A549 (cell line): ENCODE results near the gene CHCHD6. TPM values are rescaled to one million over a fixed set of nuclear protein-coding genes. Genes with fewer than 3 reads are reported as not detected.

Experiments
- ATAC-seq, 2 experiments: fragments of 200-7000 bp in 1 of 2; fragments of >200 bp in 1 of 2; cut with Nextera tagmentation in 1 of 2; cut with Tn5 transposase in 1 of 2; 3 replicates each; pipeline versions ENCODE4 v1.8.0 to v1.9.1; 2018 to 2020; ENCODE audit warnings: mild to moderate bottlenecking in 1 of 2, moderate library complexity in 1 of 2
- CTCF ChIA-PET: fragments of 300-600 bp; sonication (Branson Sonifier 250); formaldehyde crosslinking; extraction: SDS; loops from one replicate; lab custom pipeline; 2021; ENCODE audit warnings: antibody characterized with exemption, inconsistent platforms; lab: Yijun Ruan, JAX
- POLR2A ChIA-PET: fragments of 350-600 bp; formaldehyde crosslinking; extraction: SDS; loops from one replicate; lab custom pipeline; 2021; ENCODE audit warnings: antibody characterized with exemption, inconsistent platforms; lab: Yijun Ruan, JAX
- DNase-seq, 2 experiments: peaks; one replicate each; pipeline versions ENCODE4 v3.0.0 to v3.0.0-alpha.2; 2011 to 2016; ENCODE audit warnings: low read depth in 1 of 2, low spot score in 1 of 2
- FAIRE-seq: peaks from 2 replicates; lab custom pipeline; 2011; peaks lifted over from hg19 to GRCh38; lab: Jason Lieb, UNC
- H3K27ac ChIP-seq, 2 experiments: fragments of >200 bp; sonication (Bioruptor Twin); formaldehyde crosslinking; 3 replicates each; pipeline ENCODE4 v1.5.1; 2016 to 2017
- H3K4me1 ChIP-seq: fragments of >200 bp; sonication (Bioruptor Twin); formaldehyde crosslinking; 3 replicates; pipeline ENCODE4 v1.6.1; 2016
- H3K4me2 ChIP-seq: fragments of >200 bp; sonication (Bioruptor Twin); formaldehyde crosslinking; 3 replicates; pipeline ENCODE4 v1.6.1; 2016
- H3K4me3 ChIP-seq: fragments of >200 bp; sonication (Bioruptor Twin); formaldehyde crosslinking; 3 replicates; pipeline ENCODE4 v1.5.1; 2016
- H3K9me3 ChIP-seq: fragments of >200 bp; sonication (Bioruptor Twin); formaldehyde crosslinking; 3 replicates; pipeline ENCODE4 v1.6.1; 2016
- CBX2 ChIP-seq: fragments of 200-600 bp; sonication (generic); IDR thresholded peaks from 2 replicates; pipeline ENCODE4 v1.6.1; 2016; ENCODE audit warnings: low read depth, mild to moderate bottlenecking, borderline replicate concordance
- CHD2 ChIP-seq: fragments of 150-350 bp; IDR thresholded peaks from 2 replicates; pipeline ENCODE4 v1.6.1; 2014; ENCODE audit warnings: low read length; ENCODE audit not compliant: partially characterized antibody
- E2F6 ChIP-seq: IDR thresholded peaks from 2 replicates; pipeline ENCODE4 v1.6.1; 2012; ENCODE audit warnings: low read depth, borderline replicate concordance
- ESRRA ChIP-seq: fragments of 150-350 bp; IDR thresholded peaks from 2 replicates; pipeline ENCODE4 v1.6.1; 2014; ENCODE audit warnings: mild to moderate bottlenecking, low read length, borderline replicate concordance
- FOSL2 ChIP-seq, 2 experiments: fragments of 450-650 bp in 1 of 2; fragments of >200 bp in 1 of 2; sonication (Bioruptor Twin) in 1 of 2; formaldehyde crosslinking; IDR thresholded peaks; 2 replicates each; pipeline versions ENCODE4 v1.5.0 to v1.6.1; 2016 to 2020; ENCODE audit warnings: mild to moderate bottlenecking in 1 of 2, moderate library complexity in 1 of 2
- GATA3 ChIP-seq: IDR thresholded peaks from 2 replicates; pipeline ENCODE4 v1.6.1; 2012; ENCODE audit warnings: borderline replicate concordance
- HOXA7 ChIP-seq: fragments of 250-450 bp; sonication (Bioruptor Pico); IDR thresholded peaks from 2 replicates; pipeline ENCODE4 v1.5.0; 2020; ENCODE audit warnings: mild to moderate bottlenecking, moderate library complexity
- JUNB ChIP-seq: fragments of >200 bp; sonication (Bioruptor Twin); formaldehyde crosslinking; IDR thresholded peaks from 2 replicates; pipeline ENCODE4 v1.6.1; 2016
- KDM1A ChIP-seq: fragments of 200-600 bp; sonication (generic); IDR thresholded peaks from 2 replicates; pipeline ENCODE4 v1.6.1; 2016; ENCODE audit warnings: low read depth, mild to moderate bottlenecking
- KDM5A ChIP-seq: fragments of 200-600 bp; sonication (generic); IDR thresholded peaks from 2 replicates; pipeline ENCODE4 v1.6.1; 2016; ENCODE audit warnings: antibody characterized with exemption, mild to moderate bottlenecking
- MAFK ChIP-seq: fragments of 450-650 bp; IDR thresholded peaks from 2 replicates; pipeline ENCODE4 v1.6.1; 2014; ENCODE audit not compliant: partially characterized antibody
- MAX ChIP-seq: IDR thresholded peaks from 2 replicates; pipeline ENCODE4 v1.6.1; 2012
- MYC ChIP-seq: IDR thresholded peaks from 2 replicates; pipeline ENCODE4 v1.6.1; 2012; ENCODE audit warnings: mild to moderate bottlenecking, inconsistent platforms, low read length, improper control_type of control experiment, borderline replicate concordance
- POLR2AphosphoS2 ChIP-seq: conservative IDR thresholded peaks from 2 replicates; pipeline ENCODE4 v1.6.1; 2012; ENCODE audit warnings: low read length, improper control_type of control experiment, inconsistent platforms
- REST ChIP-seq: fragments of 200-600 bp; sonication (generic); IDR thresholded peaks from 2 replicates; pipeline ENCODE4 v1.6.1; 2016; ENCODE audit warnings: antibody characterized with exemption, mild to moderate bottlenecking, moderate library complexity
- RFX5 ChIP-seq: fragments of 450-650 bp; IDR thresholded peaks from 2 replicates; pipeline ENCODE4 v1.7.1; 2014; ENCODE audit warnings: antibody characterized with exemption, mild to moderate bottlenecking, moderate library complexity
- RNF2 ChIP-seq: fragments of 200-600 bp; sonication (generic); IDR thresholded peaks from 2 replicates; pipeline ENCODE4 v1.6.1; 2016; ENCODE audit warnings: low read depth, mild to moderate bottlenecking, antibody characterized with exemption, moderate library complexity, borderline replicate concordance
- SMC3 ChIP-seq: fragments of >200 bp; sonication (Bioruptor Twin); formaldehyde crosslinking; IDR thresholded peaks from 3 replicates; pipeline ENCODE4 v1.6.1; 2018; ENCODE audit warnings: inconsistent platforms
- TP53 ChIP-seq: fragments of 250-450 bp; sonication (Bioruptor Pico); IDR thresholded peaks from 2 replicates; pipeline ENCODE4 v1.5.0; 2021; ENCODE audit warnings: mild to moderate bottlenecking, moderate library complexity
- USF2 ChIP-seq: fragments of 450-650 bp; IDR thresholded peaks from 2 replicates; pipeline ENCODE4 v1.6.1; 2014; ENCODE audit warnings: antibody characterized with exemption
- ZC3H11A ChIP-seq: fragments of 450-650 bp; IDR thresholded peaks from 2 replicates; pipeline ENCODE4 v1.6.1; 2014; ENCODE audit warnings: antibody characterized with exemption, mild to moderate bottlenecking
- WGBS: methylation state at CpG from one replicate; pipeline ENCODE4 v1.1.6; 2017; ENCODE audit errors: missing lambda C conversion rate; 5-methylcytosine and 5-hydroxymethylcytosine counted together
- polyA plus RNA-seq, 4 experiments: library from polyadenylated mRNA; depleted of rRNA in 3 of 4; stranded (reverse); fragments of >200 nt; fragmentation: RNase III in 1 of 4; extraction: RNeasy Plus Mini Kit Qiagen cat#74134 plus additional on column Dnase treatment in 1 of 4; gene quantifications; 2 replicates in 3 of 4; 3 replicates in 1 of 4; pipeline ENCODE4 v1.2.3, GENCODE V29; 2011 to 2017

CHCHD6 gene
- polyA plus RNA-seq, 2 of the 4 experiments (the other 2 are of a cell fraction): 15.0 to 18.1 TPM

- no peak for TF ChIP-seq RFX5
- peak; percentile 67; the same call in 1 of the 2 replicates for TF ChIP-seq MAX
- peak; percentile 43 for TF ChIP-seq REST
- TF ChIP-seq CHD2: peak; percentile 6
- TF ChIP-seq MYC: no peak
Observed at GRCh38 chr3:126654571-126655383, 49.3 kb upstream of the CHCHD6 start, which contains the start of gene TXNRD3 (continued).

- FAIRE-seq: no peak
- WGBS: 79% methylated on average over 11 of the region's 11 CpGs
- Histone ChIP-seq H3K4me3 (no peak overlapping the region), H3K4me1 (0 out of 3 replicates have a peak, but pooled peaks cover 5% of the 10 kb centered on the region), H3K4me2 (peak overlapping the region; percentile 79), H3K9me3 (peaks cover 2% of the 10 kb centered on the region; the same call in 1 of the 3 replicates), H3K27ac (no peak overlapping the region)
- ChIA-PET CTCF (interaction anchor here (0.8 to 1.1 kb wide), 2 partner anchors 16 to 888 kb away, joined by 3 read pairs; no protein-coding TSS in a partner anchor), POLR2A (no interaction called here)
- DNase-seq: no peak
- no peak for ATAC-seq
- TF ChIP-seq KDM1A: no peak
- TF ChIP-seq HOXA7 (CRISPR knock-in tag): no peak
- TF ChIP-seq CBX2: no peak
- TF ChIP-seq JUNB: no peak
- no peak for TF ChIP-seq MAFK
- no peak for TF ChIP-seq E2F6
- TF ChIP-seq ESRRA: no peak
- TF ChIP-seq KDM5A: no peak
- TF ChIP-seq CHD2: no peak
- no peak for TF ChIP-seq SMC3
- TF ChIP-seq RNF2: no peak
- no peak for TF ChIP-seq TP53 (CRISPR knock-in tag)
- no peak for TF ChIP-seq ZC3H11A
- no peak for TF ChIP-seq USF2
- TF ChIP-seq POLR2AphosphoS2: no peak
- no peak for TF ChIP-seq MAX
- TF ChIP-seq GATA3: no peak
- TF ChIP-seq FOSL2 (IDR thresholded peaks at IDR 0.05): no peak
- no peak for TF ChIP-seq FOSL2 (CRISPR knock-in tag; IDR thresholded peaks at IDR 0.05)
Observed at GRCh38 chr3:126655887-126656286, 48.2 kb upstream of the CHCHD6 start.
